GM12892 (cell line): ENCODE results near the gene DOCK9.
"Not testable (repeated sequence)": the region's sequence is repeated elsewhere in the genome, so short reads cannot be mapped to it uniquely, and the experiment has no call there.

Experiments used
- DNase-seq: peaks from one replicate; pipeline ENCODE4 v3.0.0; 2011; ENCODE audit not compliant: insufficient read length
- FAIRE-seq: peaks from 2 replicates; lab custom pipeline; 2011; peaks lifted over from hg19 to GRCh38; lab: Jason Lieb, UNC
- POLR2A ChIP-seq: IDR thresholded peaks from 2 replicates; pipeline ENCODE4 v1.6.1; 2011; ENCODE audit warnings: low read depth, low read length, control low read depth
- POLR2AphosphoS5 ChIP-seq: IDR thresholded peaks from 2 replicates; pipeline ENCODE4 v1.6.1; 2011; ENCODE audit warnings: low read depth, low read length, control low read depth
- TAF1 ChIP-seq: IDR thresholded peaks from 2 replicates; pipeline ENCODE4 v1.6.1; 2011; ENCODE audit warnings: low read depth, mild to moderate bottlenecking, control low read depth, low read length, borderline replicate concordance

Gene DOCK9

GRCh38 chr13:98821372-98822224, 156.3 kb downstream of the DOCK9 start:
- FAIRE-seq (no peak), DNase-seq (no peak)
- TF ChIP-seq TAF1 (no peak), POLR2AphosphoS5 (no peak), POLR2A (no peak)

DNA sequence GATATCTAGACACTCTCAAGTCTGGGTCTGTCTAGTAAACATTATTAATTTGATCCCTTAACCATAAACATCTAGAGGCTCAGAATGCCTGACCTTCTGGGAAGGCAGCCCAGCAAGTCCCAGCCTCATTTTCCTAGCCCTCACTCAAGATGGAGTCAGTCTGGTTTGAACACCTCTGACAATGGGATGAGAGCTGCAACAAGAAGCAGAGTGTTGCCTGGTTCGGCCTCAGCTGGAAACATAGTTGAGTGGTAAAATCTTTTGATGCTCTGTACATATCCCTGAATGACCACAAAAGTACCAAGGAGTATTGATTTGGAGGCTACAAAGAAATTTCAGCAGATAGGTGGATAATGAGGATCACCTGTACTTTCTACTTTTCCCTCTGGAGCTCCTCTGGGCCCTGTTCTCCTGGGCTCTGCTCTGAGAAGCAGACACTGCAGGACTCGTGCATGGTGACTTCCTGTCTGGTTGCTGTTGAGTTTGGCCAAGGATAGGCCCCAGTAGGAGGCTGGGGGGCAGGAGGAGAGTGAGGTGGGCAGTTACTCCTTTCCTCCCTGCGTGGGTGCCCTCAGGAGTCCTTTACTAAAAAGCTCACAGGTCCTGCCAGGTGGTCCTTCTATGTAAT, 157.0 kb downstream of the DOCK9 start:
- DNase-seq = no peak
- FAIRE-seq = no peak

DNA sequence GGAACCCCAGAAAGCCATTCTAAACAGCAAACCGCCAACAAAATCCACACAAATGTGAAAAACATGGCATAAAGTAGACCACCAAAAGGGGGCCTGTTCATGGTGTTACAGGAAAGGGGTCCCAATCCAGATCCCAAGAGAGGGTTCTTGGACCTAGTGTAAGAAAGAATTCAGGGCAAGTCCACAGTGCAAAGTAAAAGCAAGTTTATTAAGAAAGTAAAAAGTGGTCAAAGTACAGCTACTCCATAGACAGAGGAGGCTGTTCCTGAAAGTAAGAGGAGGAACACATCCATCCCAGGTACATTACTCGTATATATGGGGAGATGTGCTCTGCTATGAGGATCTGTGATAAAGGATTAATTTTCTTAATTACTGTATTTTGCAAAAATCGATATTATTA, 157.6 kb downstream of the DOCK9 start:
- FAIRE-seq = no peak
- TF ChIP-seq POLR2AphosphoS5 (no peak), POLR2A (no peak), TAF1 (no peak)
- no peak for DNase-seq

More for the DNA sequence above, 157.0 kb downstream of the DOCK9 start:
- TF ChIP-seq TAF1 (no peak), POLR2AphosphoS5 (no peak), POLR2A (no peak)

DNA sequence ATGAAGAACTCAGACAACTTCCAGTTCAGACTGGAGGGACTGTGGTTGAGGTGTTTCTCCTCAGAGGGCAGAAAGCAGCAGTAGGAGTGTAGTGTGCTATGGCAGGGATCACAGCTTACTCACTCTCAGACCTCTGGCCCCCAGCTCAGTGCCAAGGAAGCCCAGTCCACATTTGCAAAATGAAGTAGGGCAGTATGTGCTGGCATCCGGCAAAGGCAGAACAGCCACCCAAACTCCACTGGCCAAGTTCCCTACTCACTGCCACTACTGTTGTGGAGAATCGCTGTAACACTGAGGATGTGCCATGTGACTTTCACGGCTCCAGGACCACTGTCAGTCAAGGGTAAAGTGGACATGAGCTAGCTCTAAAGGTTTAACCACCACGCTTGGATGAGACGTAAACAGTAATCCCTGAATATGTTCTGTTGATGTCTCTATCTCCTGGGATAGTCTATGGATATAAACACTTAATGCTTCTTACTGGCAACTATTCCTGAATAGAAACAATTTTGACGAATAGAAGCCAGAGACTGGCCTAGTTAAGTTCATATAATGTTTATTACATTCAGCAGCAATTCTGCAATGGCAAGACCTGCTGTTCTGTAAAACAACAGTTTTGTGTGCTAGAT, 158.4 kb downstream of the DOCK9 start:
- FAIRE-seq (no peak), DNase-seq (no peak)
- TF ChIP-seq POLR2A (no peak), TAF1 (no peak), POLR2AphosphoS5 (no peak)

DNA sequence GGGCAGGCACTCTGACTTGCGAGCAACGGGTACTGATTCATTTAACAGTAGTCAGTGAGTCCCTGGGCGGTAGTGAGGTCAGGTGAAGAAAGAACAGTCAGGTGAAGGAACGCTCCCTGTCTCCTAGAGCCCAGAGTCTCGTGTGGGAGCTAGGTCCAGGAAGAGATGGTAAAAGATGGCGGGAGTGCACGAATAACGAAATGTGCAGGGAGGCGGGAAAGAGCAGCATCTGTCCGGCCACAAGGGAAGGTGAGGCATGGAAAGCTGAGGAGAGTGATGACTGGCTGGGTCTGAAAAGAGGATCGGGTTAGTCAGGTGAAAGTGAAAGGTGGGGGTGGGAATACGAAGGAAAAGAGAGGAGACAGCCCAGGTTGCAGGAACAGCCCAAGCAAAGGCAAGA, 161.5 kb downstream of the DOCK9 start:
- TF ChIP-seq POLR2AphosphoS5 = no peak
- TF ChIP-seq POLR2A = no peak
- no peak for TF ChIP-seq TAF1
- FAIRE-seq (no peak), DNase-seq (no peak)

DNA sequence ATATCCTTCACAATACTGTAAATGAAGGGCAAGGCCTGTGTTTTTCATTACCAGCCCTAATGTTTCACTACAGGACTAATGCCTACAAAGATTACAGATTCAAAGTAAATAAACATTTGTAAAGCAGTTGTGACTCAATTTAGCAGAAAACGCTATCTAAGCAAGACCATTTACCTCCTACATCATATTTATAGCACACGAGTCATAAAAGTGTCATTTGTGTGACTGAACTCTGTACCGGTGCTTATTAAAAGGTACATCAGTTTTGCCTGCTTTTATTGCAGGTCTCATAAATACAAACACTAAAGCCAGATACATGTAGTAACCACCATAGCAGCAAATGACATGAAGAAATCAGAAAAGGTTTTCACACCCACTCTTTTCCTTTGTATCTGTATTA, 163.9 kb downstream of the DOCK9 start:
- DNase-seq = no peak
- TF ChIP-seq TAF1 = no peak
- TF ChIP-seq POLR2A = no peak
- no peak for TF ChIP-seq POLR2AphosphoS5
- no peak for FAIRE-seq

DNA sequence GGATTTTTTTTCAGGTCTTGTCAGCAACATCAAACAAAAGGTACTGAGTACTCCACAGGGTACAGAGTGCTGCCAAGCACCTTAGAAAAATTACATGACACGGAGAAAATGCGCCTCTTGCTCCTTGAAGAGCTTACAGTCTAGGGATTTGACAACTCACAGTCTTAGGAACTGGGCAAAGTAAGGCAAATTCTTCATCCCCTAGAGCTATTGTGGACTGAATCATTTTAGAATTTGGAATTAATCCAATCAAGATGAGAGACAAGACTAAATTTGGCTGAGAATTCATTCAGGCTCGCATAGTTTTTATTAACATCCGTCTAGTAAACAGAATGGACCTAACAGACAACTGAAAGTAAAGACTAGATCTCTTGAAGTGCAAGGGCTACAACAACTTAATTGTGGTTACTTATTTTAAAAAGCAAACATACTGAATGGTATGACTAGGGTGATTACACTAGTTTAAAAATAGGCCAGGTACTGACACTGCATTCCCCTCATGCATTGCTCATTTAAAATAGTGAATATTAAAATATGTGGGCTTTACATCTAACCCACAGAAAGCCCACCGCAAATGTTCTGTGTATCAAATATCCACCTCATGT, 165.6 kb downstream of the DOCK9 start:
- not testable (repeated sequence) for DNase-seq, FAIRE-seq

GRCh38 chr13:98810746-98811145, 167.1 kb downstream of the DOCK9 start:
- TF ChIP-seq POLR2A (no peak), POLR2AphosphoS5 (no peak), TAF1 (no peak)
- FAIRE-seq (no peak), DNase-seq (no peak)

DNA sequence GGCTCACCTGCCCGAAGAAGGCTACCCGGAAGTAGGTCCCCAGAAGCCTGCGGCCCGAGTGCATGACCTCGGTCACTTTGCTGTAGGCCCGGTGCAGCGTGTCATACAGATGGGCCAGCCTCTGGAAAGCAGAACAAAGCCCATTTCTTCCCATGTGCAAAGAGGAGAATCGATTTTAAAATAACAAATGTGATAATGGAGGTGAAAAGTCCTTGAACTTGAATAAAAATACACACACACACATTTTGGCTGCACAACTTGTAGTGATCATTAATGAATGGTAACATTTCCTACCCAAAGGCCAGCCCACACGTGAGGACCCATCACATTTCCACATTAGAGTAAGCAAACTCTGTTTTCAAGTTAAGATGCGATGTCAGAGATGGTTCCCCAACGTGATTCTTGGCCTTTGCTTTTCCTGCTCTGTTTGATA, 168.5 kb downstream of the DOCK9 start:
- FAIRE-seq = no peak
- TF ChIP-seq POLR2AphosphoS5 (no peak), POLR2A (no peak), TAF1 (no peak)
- DNase-seq = no peak

DNA sequence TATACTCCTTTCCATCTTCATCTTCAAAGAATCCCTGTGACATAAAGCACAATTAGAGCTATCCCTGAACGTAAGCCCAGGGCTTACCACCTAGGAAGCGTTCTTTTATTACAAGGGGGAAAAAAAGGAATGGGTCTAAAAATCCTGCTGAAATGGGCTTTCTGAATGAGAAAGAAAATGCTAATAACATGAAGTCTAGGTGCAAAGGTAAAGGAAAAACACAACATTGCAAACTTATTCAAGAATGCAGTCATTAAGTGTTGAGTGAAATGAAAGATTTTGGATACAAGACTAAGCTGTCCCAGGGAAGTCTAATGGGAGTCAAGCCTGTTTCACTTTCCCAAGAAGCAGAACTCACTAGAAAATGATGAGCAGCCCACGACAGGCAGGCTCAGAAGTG, 170.1 kb downstream of the DOCK9 start:
- TF ChIP-seq POLR2AphosphoS5 (no peak), POLR2A (no peak), TAF1 (no peak)
- no peak for DNase-seq

GRCh38 chr13:98804336-98804855, 173.5 kb downstream of the DOCK9 start:
- no peak for DNase-seq
- TF ChIP-seq TAF1 (no peak), POLR2AphosphoS5 (no peak), POLR2A (no peak)
- no peak for FAIRE-seq

More for the DNA sequence above, 170.1 kb downstream of the DOCK9 start:
- FAIRE-seq = no peak

DNA sequence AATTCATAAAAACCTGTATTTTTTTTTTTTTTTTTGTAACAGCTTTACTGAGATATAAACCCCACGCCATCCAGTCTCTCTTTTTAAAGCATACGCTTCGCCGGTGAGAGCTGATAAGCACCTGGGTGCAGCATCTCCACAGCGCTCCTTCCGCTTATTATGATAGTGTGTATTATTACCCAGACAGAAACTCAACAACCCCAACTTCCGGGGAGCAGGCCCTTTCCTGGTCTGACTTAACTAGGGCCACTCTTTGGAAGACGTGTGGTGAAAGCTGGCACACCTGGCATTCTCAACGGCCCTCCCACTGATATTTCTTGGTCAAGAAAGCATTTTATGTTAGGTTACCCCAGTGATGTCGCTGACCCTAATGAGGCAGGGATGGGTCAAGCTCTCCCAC, 173.9 kb downstream of the DOCK9 start:
- TF ChIP-seq POLR2A = no peak
- TF ChIP-seq POLR2AphosphoS5 = no peak
- no peak for TF ChIP-seq TAF1
- DNase-seq = no peak
- no peak for FAIRE-seq
